ENCODE data around the gene RGS7.

DNA sequence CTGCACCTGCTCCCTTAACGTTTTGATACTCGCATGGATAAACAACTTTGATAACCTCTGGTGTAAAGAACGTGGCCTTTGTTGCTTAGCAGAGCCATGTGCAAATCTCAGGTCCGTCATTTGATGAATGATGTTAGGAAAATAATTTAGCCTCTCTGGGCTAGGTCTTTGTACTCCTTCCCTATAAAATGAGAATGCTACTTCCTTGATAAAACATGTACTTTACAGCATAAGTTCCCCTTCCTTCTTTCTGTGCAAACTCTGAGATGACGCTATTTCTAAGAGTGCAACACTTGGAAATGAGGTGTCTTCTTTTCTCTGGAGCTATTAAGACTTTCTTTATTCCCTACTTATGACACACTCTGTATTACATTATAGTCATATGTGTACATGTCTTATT lies 243.4 kb downstream of the RGS7 start:
- TF ChIP-seq, protein P1, sequence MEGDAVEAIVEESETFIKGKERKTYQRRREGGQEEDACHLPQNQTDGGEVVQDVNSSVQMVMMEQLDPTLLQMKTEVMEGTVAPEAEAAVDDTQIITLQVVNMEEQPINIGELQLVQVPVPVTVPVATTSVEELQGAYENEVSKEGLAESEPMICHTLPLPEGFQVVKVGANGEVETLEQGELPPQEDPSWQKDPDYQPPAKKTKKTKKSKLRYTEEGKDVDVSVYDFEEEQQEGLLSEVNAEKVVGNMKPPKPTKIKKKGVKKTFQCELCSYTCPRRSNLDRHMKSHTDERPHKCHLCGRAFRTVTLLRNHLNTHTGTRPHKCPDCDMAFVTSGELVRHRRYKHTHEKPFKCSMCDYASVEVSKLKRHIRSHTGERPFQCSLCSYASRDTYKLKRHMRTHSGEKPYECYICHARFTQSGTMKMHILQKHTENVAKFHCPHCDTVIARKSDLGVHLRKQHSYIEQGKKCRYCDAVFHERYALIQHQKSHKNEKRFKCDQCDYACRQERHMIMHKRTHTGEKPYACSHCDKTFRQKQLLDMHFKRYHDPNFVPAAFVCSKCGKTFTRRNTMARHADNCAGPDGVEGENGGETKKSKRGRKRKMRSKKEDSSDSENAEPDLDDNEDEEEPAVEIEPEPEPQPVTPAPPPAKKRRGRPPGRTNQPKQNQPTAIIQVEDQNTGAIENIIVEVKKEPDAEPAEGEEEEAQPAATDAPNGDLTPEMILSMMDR (IDR thresholded peaks at IDR 0.05; ENCODE audit: low read depth, low read length), result no peak
- TF ChIP-seq POLR2A (IDR thresholded peaks at IDR 0.05; ENCODE audit: extremely low read depth, insufficient read length) (no peak), MYC (IDR thresholded peaks at IDR 0.05; ENCODE audit: low read depth, low read length) (no peak)
- TF ChIP-seq, protein P2, sequence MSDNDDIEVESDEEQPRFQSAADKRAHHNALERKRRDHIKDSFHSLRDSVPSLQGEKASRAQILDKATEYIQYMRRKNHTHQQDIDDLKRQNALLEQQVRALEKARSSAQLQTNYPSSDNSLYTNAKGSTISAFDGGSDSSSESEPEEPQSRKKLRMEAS (IDR thresholded peaks at IDR 0.05; ENCODE audit: low read depth, low read length), result no peak
